ENCODE data around the gene TSPAN17. TPM values are rescaled to one million over a fixed set of nuclear protein-coding genes. Genes with fewer than 3 reads are reported as not detected.

The TSPAN17 gene
- total and polyA plus RNA-seq, 10 of the 15 experiments (the other 5 are each of a cell fraction or from before 2014, with no cell fraction given): 0.24 to 17.1 (median 10.4) TPM

GRCh38 chr5:176677209-176677939 is 30.1 kb downstream of the TSPAN17 start (continued):
- no peak for TF ChIP-seq RB1 (IDR thresholded peaks at IDR 0.05; ENCODE audit: borderline replicate concordance)

GRCh38 chr5:176678584-176678983 is 31.3 kb downstream of the TSPAN17 start:
- TF ChIP-seq ESRRA (IDR thresholded peaks at IDR 0.05; ENCODE audit: low read length) (no peak), ZZZ3 (IDR thresholded peaks at IDR 0.05; ENCODE audit: control insufficient read depth, insufficient read length, low read depth) (no peak), ATF3 (IDR thresholded peaks at IDR 0.05; ENCODE audit: borderline replicate concordance, extremely low read depth, low read depth, low read length) (no peak), CEBPB (IDR thresholded peaks at IDR 0.05; ENCODE audit: borderline replicate concordance in 1 of 2, low read depth in 2 of 2, low read length in 2 of 2) (no peak), MTA2 (IDR thresholded peaks at IDR 0.05; ENCODE audit: low read depth) (no peak), PAX5 (IDR thresholded peaks at IDR 0.05; ENCODE audit: borderline replicate concordance, low read depth, low read length) (no peak), CUX1 (IDR thresholded peaks at IDR 0.05; ENCODE audit: insufficient replicate concordance, low read depth, low read length) (no peak), STAT1 (conservative IDR thresholded peaks at IDR 0.05) (no peak), ZNF217 (IDR thresholded peaks at IDR 0.05) (no peak), BACH1 (IDR thresholded peaks at IDR 0.05; ENCODE audit: borderline replicate concordance) (no peak), TBL1XR1 (IDR thresholded peaks at IDR 0.05; ENCODE audit: low read depth, low read length) (no peak), RBBP5 (conservative IDR thresholded peaks at IDR 0.05) (no peak)
- TF ChIP-seq, protein P1, sequence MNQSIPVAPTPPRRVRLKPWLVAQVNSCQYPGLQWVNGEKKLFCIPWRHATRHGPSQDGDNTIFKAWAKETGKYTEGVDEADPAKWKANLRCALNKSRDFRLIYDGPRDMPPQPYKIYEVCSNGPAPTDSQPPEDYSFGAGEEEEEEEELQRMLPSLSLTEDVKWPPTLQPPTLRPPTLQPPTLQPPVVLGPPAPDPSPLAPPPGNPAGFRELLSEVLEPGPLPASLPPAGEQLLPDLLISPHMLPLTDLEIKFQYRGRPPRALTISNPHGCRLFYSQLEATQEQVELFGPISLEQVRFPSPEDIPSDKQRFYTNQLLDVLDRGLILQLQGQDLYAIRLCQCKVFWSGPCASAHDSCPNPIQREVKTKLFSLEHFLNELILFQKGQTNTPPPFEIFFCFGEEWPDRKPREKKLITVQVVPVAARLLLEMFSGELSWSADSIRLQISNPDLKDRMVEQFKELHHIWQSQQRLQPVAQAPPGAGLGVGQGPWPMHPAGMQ (IDR thresholded peaks at IDR 0.05; ENCODE audit: borderline replicate concordance): no peak
- WGBS (ENCODE audit: insufficient coverage, insufficient replicate concordance, low lambda C conversion rate, missing lambda C conversion rate): 74% methylated on average over 5 of the region's 5 CpGs
- ChIA-PET SMC1A (ENCODE audit: uncharacterized antibody, unreplicated experiment) (no interaction called here), CTCF (interaction anchor here (0.8 kb wide), 1 partner anchor 18 kb away, joined by 3 read pairs; no protein-coding TSS in a partner anchor), POLR2A (no interaction called here), RAD21 (ENCODE audit: unreplicated experiment) (interaction anchor here (1.3 kb wide), 1 partner anchor 18 kb away, joined by 3 read pairs; no protein-coding TSS in a partner anchor)
- Histone ChIP-seq H3K4me2 (ENCODE audit: control insufficient read depth, insufficient read depth) (no peak overlapping the region), H3K4me1 (ENCODE audit: control insufficient read depth, insufficient read depth, low read length) (no peaks in the 10 kb centered on the region), H3K4me3 (no peak overlapping the region), H3K36me3 (ENCODE audit: control insufficient read depth in 2 of 2, insufficient read depth in 2 of 2, low read length in 1 of 2) (no peaks in the 10 kb centered on the region), H3K9ac (ENCODE audit: control insufficient read depth, insufficient read depth, low read length) (no peak overlapping the region), H3K27me3 (replicated peaks in 1 of 2; ENCODE audit: control insufficient read depth in 2 of 2, insufficient read depth in 2 of 2, low read length in 1 of 2) (peaks cover 5% of the 10 kb centered on the region in 2 experiments; a peak in 2 of 4 replicates), H3K9me3 (replicated peaks; ENCODE audit: control insufficient read depth, insufficient read depth, low read length) (no peaks in the 10 kb centered on the region), H3K79me2 (ENCODE audit: control insufficient read depth, insufficient read depth, low read length) (no peaks in the 10 kb centered on the region), H4K20me1 (ENCODE audit: control insufficient read depth, insufficient read depth) (no peaks in the 10 kb centered on the region), H3K27ac (ENCODE audit: control insufficient read depth, insufficient read depth) (no peak overlapping the region), H2AFZ (ENCODE audit: control insufficient read depth, low read depth, low read length) (no peak overlapping the region)
- FAIRE-seq: no peak
- intact Hi-C loops (cut with micrococcal nuclease; ENCODE audit: unreplicated experiment) (no loop called here), in situ Hi-C loops (cut with MboI) (no loop called here)
- no peak for DNase-seq (ENCODE audit: low read depth, low spot score)
- BruUV-seq (replicated peaks): no TSS peak
- no peak for ATAC-seq
